Measurements from ENCODE around the gene SLC25A3. TPM values are rescaled to one million over a fixed set of nuclear protein-coding genes. Genes with fewer than 3 reads are reported as not detected.
"Not testable (repeated sequence)": the region's sequence is repeated elsewhere in the genome, so short reads cannot be mapped to it uniquely, and the experiment has no call there.

Gene SLC25A3
- total RNA-seq, 1 experiment from 2014 or later, result 547 TPM

DNA sequence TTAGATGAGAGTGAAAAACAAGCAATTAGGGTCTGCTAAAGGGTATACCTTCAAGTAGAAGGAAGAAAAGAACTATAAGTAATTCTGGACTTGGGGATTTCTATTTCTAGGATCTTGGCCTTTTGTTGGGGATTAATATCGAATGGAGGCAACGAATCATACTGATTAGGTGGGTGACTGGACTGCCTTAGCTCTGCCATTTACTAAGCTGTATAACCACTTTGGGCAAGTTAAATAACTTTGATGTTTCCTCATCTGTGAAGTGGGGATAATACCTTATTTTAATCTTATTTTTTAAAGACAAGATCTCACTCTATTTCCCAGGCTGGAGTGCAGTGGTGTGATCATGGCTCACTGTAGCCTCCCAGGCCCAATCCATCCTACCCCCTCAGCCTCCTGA lies 44.5 kb downstream of the SLC25A3 start:
- H3K9ac ChIP-seq (ENCODE audit: low read length), result no peak overlapping the region
- BruUV-seq (replicated peaks), result no TSS peak
- no peaks in the 10 kb centered on the region for H3K9me2 ChIP-seq (replicated peaks; ENCODE audit: low read length)
- no peaks in the 10 kb centered on the region for H4K20me1 ChIP-seq (ENCODE audit: low read length)
- TF ChIP-seq, protein P1, sequence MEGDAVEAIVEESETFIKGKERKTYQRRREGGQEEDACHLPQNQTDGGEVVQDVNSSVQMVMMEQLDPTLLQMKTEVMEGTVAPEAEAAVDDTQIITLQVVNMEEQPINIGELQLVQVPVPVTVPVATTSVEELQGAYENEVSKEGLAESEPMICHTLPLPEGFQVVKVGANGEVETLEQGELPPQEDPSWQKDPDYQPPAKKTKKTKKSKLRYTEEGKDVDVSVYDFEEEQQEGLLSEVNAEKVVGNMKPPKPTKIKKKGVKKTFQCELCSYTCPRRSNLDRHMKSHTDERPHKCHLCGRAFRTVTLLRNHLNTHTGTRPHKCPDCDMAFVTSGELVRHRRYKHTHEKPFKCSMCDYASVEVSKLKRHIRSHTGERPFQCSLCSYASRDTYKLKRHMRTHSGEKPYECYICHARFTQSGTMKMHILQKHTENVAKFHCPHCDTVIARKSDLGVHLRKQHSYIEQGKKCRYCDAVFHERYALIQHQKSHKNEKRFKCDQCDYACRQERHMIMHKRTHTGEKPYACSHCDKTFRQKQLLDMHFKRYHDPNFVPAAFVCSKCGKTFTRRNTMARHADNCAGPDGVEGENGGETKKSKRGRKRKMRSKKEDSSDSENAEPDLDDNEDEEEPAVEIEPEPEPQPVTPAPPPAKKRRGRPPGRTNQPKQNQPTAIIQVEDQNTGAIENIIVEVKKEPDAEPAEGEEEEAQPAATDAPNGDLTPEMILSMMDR (conservative IDR thresholded peaks at IDR 0.05; ENCODE audit: low read depth, low read length), result no peak
- no peak for TF ChIP-seq EZH2phosphoT487 (IDR thresholded peaks at IDR 0.05; ENCODE audit: borderline replicate concordance, low read length)
- TF ChIP-seq EZH2 (IDR thresholded peaks at IDR 0.05; ENCODE audit: low read length, unreplicated experiment), result no peak
- H3K9me3 ChIP-seq (ENCODE audit: low read length), result no peaks in the 10 kb centered on the region
- no peak overlapping the region for H3K4me2 ChIP-seq (ENCODE audit: low read length)
- H3K27ac ChIP-seq (ENCODE audit: low read length), result no peak overlapping the region
- ChIA-PET POLR2A (ENCODE audit: unreplicated experiment) (no interaction called here), CTCF (no interaction called here)
- no peak overlapping the region for H3K4me3 ChIP-seq (ENCODE audit: low read length)
- H3F3A ChIP-seq (ENCODE audit: low read length, unreplicated experiment), result no peaks in the 10 kb centered on the region
- no peaks in the 10 kb centered on the region for H3K27me3 ChIP-seq (ENCODE audit: low read length)
- no peak for ATAC-seq
- H3K79me2 ChIP-seq (ENCODE audit: low read length), result peaks cover 25% of the 10 kb centered on the region
- H2AFZ ChIP-seq (ENCODE audit: low read length), result no peak overlapping the region
- intact Hi-C loops (cut with micrococcal nuclease), result no loop called here
- no peaks in the 10 kb centered on the region for H3K36me3 ChIP-seq (ENCODE audit: low read depth, low read length)
- peaks cover 21% of the 10 kb centered on the region for H3K4me1 ChIP-seq (ENCODE audit: insufficient read depth, low read length)
- DNase-seq, result no peak

DNA sequence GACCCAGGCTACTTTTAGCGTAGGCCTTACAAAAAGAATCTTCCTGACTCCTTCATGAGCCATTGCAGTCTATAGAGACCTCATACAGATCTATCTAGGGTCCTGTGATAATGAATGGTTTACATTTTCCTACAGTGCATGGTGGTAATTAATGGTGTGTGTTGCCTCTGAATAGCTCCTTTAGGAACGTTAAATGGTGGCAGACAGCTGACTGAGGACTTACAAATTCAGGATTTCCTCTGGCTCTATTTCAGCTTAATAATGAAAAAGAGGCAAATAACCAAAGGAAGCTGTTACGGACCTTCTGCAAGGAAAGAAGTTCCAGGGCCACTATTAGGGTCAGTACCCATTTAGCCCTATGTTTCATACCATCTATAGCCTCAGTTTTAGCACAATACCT lies 46.0 kb downstream of the SLC25A3 start:
- H3K4me3 ChIP-seq (ENCODE audit: low read length), result no peak overlapping the region
- ATAC-seq, result no peak
- no peaks in the 10 kb centered on the region for H3K9me3 ChIP-seq (ENCODE audit: low read length)
- H3K4me2 ChIP-seq (ENCODE audit: low read length), result no peak overlapping the region
- no TSS peak for BruUV-seq (replicated peaks)
- H3K79me2 ChIP-seq (ENCODE audit: low read length), result peaks cover 37% of the 10 kb centered on the region
- H3K9ac ChIP-seq (ENCODE audit: low read length), result no peak overlapping the region
- H3K9me2 ChIP-seq (replicated peaks; ENCODE audit: low read length), result no peaks in the 10 kb centered on the region
- intact Hi-C loops (cut with micrococcal nuclease), result no loop called here
- ChIA-PET CTCF (interaction anchor here (0.6 kb wide), 1 partner anchor 15 kb away, joined by 3 read pairs; no protein-coding TSS in a partner anchor), POLR2A (ENCODE audit: unreplicated experiment) (no interaction called here)
- H3K4me1 ChIP-seq (ENCODE audit: insufficient read depth, low read length), result peaks cover 21% of the 10 kb centered on the region
- no peak overlapping the region for H2AFZ ChIP-seq (ENCODE audit: low read length)
- no peak for DNase-seq
- no peaks in the 10 kb centered on the region for H3F3A ChIP-seq (ENCODE audit: low read length, unreplicated experiment)
- H4K20me1 ChIP-seq (ENCODE audit: low read length), result no peaks in the 10 kb centered on the region
- TF ChIP-seq EZH2phosphoT487 (IDR thresholded peaks at IDR 0.05; ENCODE audit: borderline replicate concordance, low read length), result no peak
- TF ChIP-seq EZH2 (IDR thresholded peaks at IDR 0.05; ENCODE audit: low read length, unreplicated experiment), result no peak
- no peaks in the 10 kb centered on the region for H3K27me3 ChIP-seq (ENCODE audit: low read length)
- no peak overlapping the region for H3K27ac ChIP-seq (ENCODE audit: low read length)
- no peaks in the 10 kb centered on the region for H3K36me3 ChIP-seq (ENCODE audit: low read depth, low read length)

DNA sequence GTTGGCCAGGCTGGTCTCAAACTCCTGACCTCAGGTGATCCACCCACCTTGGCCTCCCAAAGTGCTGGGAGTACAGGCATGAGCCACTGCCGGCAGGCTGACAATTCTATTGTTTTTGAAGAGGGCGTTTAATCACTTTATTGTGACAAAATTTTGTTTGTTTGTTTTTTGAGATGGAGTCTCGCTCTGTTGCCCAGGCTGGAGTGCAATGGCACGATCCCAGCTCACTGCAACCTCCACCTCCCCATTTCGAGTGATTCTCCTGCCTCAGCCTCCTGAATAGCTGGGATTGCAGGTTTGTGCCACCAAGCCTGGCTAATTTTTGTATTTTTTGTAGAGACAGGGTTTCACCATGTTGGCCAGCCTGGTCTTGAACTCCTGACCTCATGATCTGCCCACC lies 49.3 kb downstream of the SLC25A3 start:
- H3K9me2 ChIP-seq (replicated peaks; ENCODE audit: low read length); DNase-seq; POLR2A ChIA-PET (ENCODE audit: unreplicated experiment); ATAC-seq; intact Hi-C loops (cut with micrococcal nuclease); H2AFZ ChIP-seq (ENCODE audit: low read length); H3K4me1 ChIP-seq (ENCODE audit: insufficient read depth, low read length); H3K9ac ChIP-seq (ENCODE audit: low read length); BruUV-seq (replicated peaks); H3F3A ChIP-seq (ENCODE audit: low read length, unreplicated experiment); H3K36me3 ChIP-seq (ENCODE audit: low read depth, low read length); H3K9me3 ChIP-seq (ENCODE audit: low read length); H4K20me1 ChIP-seq (ENCODE audit: low read length); H3K27me3 ChIP-seq (ENCODE audit: low read length); H3K27ac ChIP-seq (ENCODE audit: low read length); H3K4me3 ChIP-seq (ENCODE audit: low read length): not testable (repeated sequence)
- Histone ChIP-seq H3K79me2 (ENCODE audit: low read length) (peaks cover 49% of the 10 kb centered on the region), H3K4me2 (ENCODE audit: low read length) (peak overlapping the region; percentile 81; the same call in 1 of the 2 replicates)
- CTCF ChIA-PET, result interaction anchor here (0.6 kb wide), 1 partner anchor 226 kb away, joined by 3 read pairs; no protein-coding TSS in a partner anchor

DNA sequence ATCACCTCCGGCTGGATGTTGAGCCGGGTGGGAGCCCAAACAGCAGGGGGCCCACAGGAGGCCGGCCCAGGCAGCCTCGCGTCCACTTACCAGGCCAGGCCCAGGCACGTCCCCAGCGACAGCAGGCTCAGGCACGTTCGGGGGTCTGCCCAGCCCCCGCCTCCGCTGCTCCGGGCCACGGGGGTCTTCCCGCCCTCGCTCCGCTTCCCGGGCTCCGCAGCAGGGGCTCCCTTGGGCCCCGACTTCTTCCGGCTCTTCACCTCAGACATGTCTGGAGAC lies 50.9 kb downstream of the SLC25A3 start:
- BruUV-seq (replicated peaks), result no TSS peak
- Histone ChIP-seq H3K4me2 (ENCODE audit: low read length) (peak overlapping the region; percentile 81), H3K79me2 (ENCODE audit: low read length) (peaks cover 49% of the 10 kb centered on the region), H3K9me2 (replicated peaks; ENCODE audit: low read length) (no peaks in the 10 kb centered on the region), H2AFZ (ENCODE audit: low read length) (peak overlapping the region; percentile 98), H3F3A (ENCODE audit: low read length, unreplicated experiment) (no peaks in the 10 kb centered on the region), H3K9ac (ENCODE audit: low read length) (peak overlapping the region; percentile 74), H3K36me3 (ENCODE audit: low read depth, low read length) (no peaks in the 10 kb centered on the region; the same call in 1 of the 2 replicates), H4K20me1 (ENCODE audit: low read length) (no peaks in the 10 kb centered on the region), H3K4me1 (ENCODE audit: insufficient read depth, low read length) (peaks cover 6% of the 10 kb centered on the region), H3K4me3 (ENCODE audit: low read length) (peak overlapping the region; percentile 88), H3K27ac (ENCODE audit: low read length) (peak overlapping the region; percentile 51), H3K9me3 (ENCODE audit: low read length) (no peaks in the 10 kb centered on the region), H3K27me3 (ENCODE audit: low read length) (no peaks in the 10 kb centered on the region)
- no peak for TF ChIP-seq EZH2 (IDR thresholded peaks at IDR 0.05; ENCODE audit: low read length, unreplicated experiment)
- TF ChIP-seq, protein P1 (conservative IDR thresholded peaks at IDR 0.05; ENCODE audit: low read depth, low read length), result peak; percentile 19; the same call in 1 of the 2 replicates
- ChIA-PET POLR2A (ENCODE audit: unreplicated experiment) (interaction anchor here (1.2 kb wide), 1 partner anchor 51 kb away, joined by 3 read pairs; the partner anchor contains the start of gene SLC25A3), CTCF (no interaction called here)
- intact Hi-C loops (cut with micrococcal nuclease), result loop anchor here (2.0 kb wide), 1 partner anchor 142 kb away; no protein-coding TSS in a partner anchor
- DNase-seq, result no peak
- ATAC-seq, result peak; percentile 36

Measured in PC-3 (cell line).